HG03520 (cell line): ENCODE results near the gene CSNK1A1.

Experiments
- ATAC-seq: cut with Tn5 transposase; IDR thresholded peaks from one replicate; pipeline ENCODE4 v1.9.1; 2021; ENCODE audit warnings: mild to moderate bottlenecking, moderate library complexity; ENCODE audit not compliant: unreplicated experiment

CSNK1A1 gene

DNA sequence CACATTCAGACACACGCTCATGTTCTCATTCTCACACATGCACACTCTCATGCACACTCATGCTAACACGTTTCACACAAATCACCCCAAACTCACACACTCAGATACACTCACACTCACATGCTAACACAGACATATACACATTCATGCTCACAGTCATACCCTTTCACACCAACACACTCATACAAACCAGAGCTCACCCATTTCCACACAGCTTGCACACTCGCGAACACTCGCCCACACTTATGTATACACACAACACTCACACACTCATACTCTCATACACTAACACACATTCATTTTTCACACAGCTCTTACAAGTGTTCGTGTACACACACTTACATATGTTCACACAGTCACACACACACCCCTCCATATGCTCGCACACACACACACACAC, 108.0 kb downstream of the CSNK1A1 start:
- ATAC-seq: no peak

DNA sequence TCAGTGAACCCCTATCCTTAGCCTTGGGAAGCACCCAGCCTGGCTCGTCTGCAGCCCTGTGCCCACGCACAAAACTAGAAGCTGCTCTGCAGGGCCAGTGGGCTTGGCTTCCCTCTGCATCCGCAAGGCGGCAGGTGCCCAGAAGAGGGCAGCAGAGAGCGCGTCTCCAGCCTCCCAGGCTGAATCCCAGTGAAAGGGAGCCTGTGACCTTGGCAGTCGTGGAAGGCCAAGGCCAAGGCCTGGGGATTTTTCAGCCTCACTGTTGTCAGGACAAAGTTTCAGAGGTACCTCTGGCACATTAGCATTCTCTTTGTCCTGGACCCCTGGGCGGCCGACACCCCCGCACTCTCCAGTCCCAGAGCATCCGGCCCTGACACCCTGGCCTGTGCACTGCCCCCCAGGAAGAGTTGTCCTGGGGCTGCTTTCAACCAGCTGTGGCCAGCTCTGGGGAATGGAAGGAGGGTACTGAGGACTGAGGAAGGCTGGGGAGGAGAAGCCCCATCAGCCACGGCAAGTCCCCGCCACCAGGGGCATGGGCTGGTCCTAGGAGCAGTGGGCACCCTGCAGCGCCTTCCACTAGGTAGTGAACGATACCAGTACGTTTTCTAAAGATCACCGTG, 108.6 kb downstream of the CSNK1A1 start:
- ATAC-seq: no peak
